ENCODE results near the gene KCTD20.
"Not testable (repeated sequence)": the region's sequence is repeated elsewhere in the genome, so short reads cannot be mapped to it uniquely, and the experiment has no call there.

Gene KCTD20

GRCh38 chr6:36442671-36443470 is at the start of gene KCTD20, which contains the start of gene PXT1:
Gene KCTD20, plus strand, starts transcription at chr6:36443000. Its CDS starts 27,098 bp downstream, at chr6:36470098.
Gene PXT1, minus strand, starts transcription at chr6:36442854. Its CDS starts 16,772 bp downstream, at chr6:36426082.
- peak within 1 kb of the TSS; percentile 96 for H3K27ac ChIP-seq
- TF ChIP-seq ZFX (IDR thresholded peaks at IDR 0.05) (peak; percentile 92), CTCF (conservative IDR thresholded peaks at IDR 0.05) (no peak)

- TF ChIP-seq CTCF (conservative IDR thresholded peaks at IDR 0.05): no peak
- no peak for TF ChIP-seq ZFX (IDR thresholded peaks at IDR 0.05)
- H3K27ac ChIP-seq: no peak overlapping the region
These were observed 42.8 kb upstream of the KCTD20 start for GRCh38 chr6:36399970-36400369.

GRCh38 chr6:36402481-36402880 is 40.3 kb upstream of the KCTD20 start:
- no peak for TF ChIP-seq CTCF (conservative IDR thresholded peaks at IDR 0.05)
- no peak for TF ChIP-seq ZFX (IDR thresholded peaks at IDR 0.05)
- H3K27ac ChIP-seq: no peak overlapping the region

GRCh38 chr6:36404164-36404563 is 38.6 kb upstream of the KCTD20 start:
- TF ChIP-seq CTCF (conservative IDR thresholded peaks at IDR 0.05): no peak
- TF ChIP-seq ZFX (IDR thresholded peaks at IDR 0.05): no peak

GRCh38 chr6:36409718-36410117 is 33.1 kb upstream of the KCTD20 start:
- H3K27ac ChIP-seq: not testable (repeated sequence)

More at GRCh38 chr6:36404164-36404563, 38.6 kb upstream of the KCTD20 start:
- no peak overlapping the region for H3K27ac ChIP-seq

GRCh38 chr6:36413489-36414480 is 29.0 kb upstream of the KCTD20 start:
- TF ChIP-seq CTCF (conservative IDR thresholded peaks at IDR 0.05) (no peak), ZFX (IDR thresholded peaks at IDR 0.05) (no peak)
- no peak overlapping the region for H3K27ac ChIP-seq

- H3K27ac ChIP-seq: no peak overlapping the region
- TF ChIP-seq CTCF (conservative IDR thresholded peaks at IDR 0.05) (no peak), ZFX (IDR thresholded peaks at IDR 0.05) (no peak)
These were observed 28.3 kb upstream of the KCTD20 start for GRCh38 chr6:36414481-36414880.
